ENCODE results near the gene UBE2M.
"Not testable (repeated sequence)": the region's sequence is repeated elsewhere in the genome, so short reads cannot be mapped to it uniquely, and the experiment has no call there.

The UBE2M gene

GRCh38 chr19:58542641-58543372 is 15.6 kb downstream of the UBE2M start:
- DNase-seq (ENCODE audit: low read depth in 1 of 2, low spot score in 1 of 2): not testable (repeated sequence)

GRCh38 chr19:58539169-58539559 is 19.2 kb downstream of the UBE2M start:
- DNase-seq (ENCODE audit: low read depth in 1 of 2, low spot score in 1 of 2): not testable (repeated sequence)

GRCh38 chr19:58538257-58539168 is 19.9 kb downstream of the UBE2M start:
- no peak for DNase-seq (ENCODE audit: low read depth in 1 of 2, low spot score in 1 of 2)

- DNase-seq (ENCODE audit: low read depth in 1 of 2, low spot score in 1 of 2): no peak
Measured at GRCh38 chr19:58536852-58537798, 21.3 kb downstream of the UBE2M start.

- DNase-seq (ENCODE audit: low read depth in 1 of 2, low spot score in 1 of 2): no peak
Measured at GRCh38 chr19:58535857-58536256, 22.6 kb downstream of the UBE2M start.

- no peak for DNase-seq (ENCODE audit: low read depth in 1 of 2, low spot score in 1 of 2)
Measured at GRCh38 chr19:58531034-58531840, 27.2 kb downstream of the UBE2M start.

- DNase-seq (ENCODE audit: low read depth in 1 of 2, low spot score in 1 of 2): no peak
Measured at GRCh38 chr19:58529405-58529804, 29.0 kb downstream of the UBE2M start.

- DNase-seq (ENCODE audit: low read depth in 1 of 2, low spot score in 1 of 2): no peak
Measured at GRCh38 chr19:58522709-58523108, 35.7 kb downstream of the UBE2M start.

GRCh38 chr19:58521651-58522050 is 36.8 kb downstream of the UBE2M start:
- no peak for DNase-seq (ENCODE audit: low read depth in 1 of 2, low spot score in 1 of 2)

GRCh38 chr19:58520257-58520599 is 38.2 kb downstream of the UBE2M start:
- DNase-seq (ENCODE audit: low read depth in 1 of 2, low spot score in 1 of 2): no peak

GRCh38 chr19:58519355-58520256 is 38.8 kb downstream of the UBE2M start, which contains the start of gene ZBTB45:
Gene ZBTB45, minus strand, starts transcription at chr19:58519810. Its CDS starts 2,137 bp downstream, at chr19:58517673.
- peak; percentile 74 to 84 for DNase-seq (ENCODE audit: low read depth in 1 of 2, low spot score in 1 of 2)

GRCh38 chr19:58519087-58519354 is 39.4 kb downstream of the UBE2M start:
- peak in 1 of 2 donors; percentile 21 for DNase-seq (ENCODE audit: low read depth in 1 of 2, low spot score in 1 of 2)

GRCh38 chr19:58518256-58519086 is 39.9 kb downstream of the UBE2M start:
- DNase-seq (ENCODE audit: low read depth in 1 of 2, low spot score in 1 of 2): no peak

- DNase-seq (ENCODE audit: low read depth in 1 of 2, low spot score in 1 of 2): no peak
Measured at GRCh38 chr19:58516964-58517833, 41.2 kb downstream of the UBE2M start.

GRCh38 chr19:58516246-58516836 is 42.1 kb downstream of the UBE2M start:
- no peak for DNase-seq (ENCODE audit: low read depth in 1 of 2, low spot score in 1 of 2)

GRCh38 chr19:58515259-58515658 is 43.2 kb downstream of the UBE2M start:
- no peak for DNase-seq (ENCODE audit: low read depth in 1 of 2, low spot score in 1 of 2)

- no peak for DNase-seq (ENCODE audit: low read depth in 1 of 2, low spot score in 1 of 2)
Measured at GRCh38 chr19:58514564-58515022, 43.8 kb downstream of the UBE2M start.
